ENCODE measurements around the gene NCOA1. TPM values are rescaled to one million over a fixed set of nuclear protein-coding genes. Genes with fewer than 3 reads are reported as not detected.

The NCOA1 gene
- polyA plus RNA-seq, 1 donor from 2014 or later, result 23.0 TPM

- H2AFZ ChIP-seq (ENCODE audit: low read depth, low read length), result no peak overlapping the region
- no peaks in the 10 kb centered on the region for H3K27me3 ChIP-seq (ENCODE audit: insufficient read depth, low read depth, low read length)
- H3K36me3 ChIP-seq (ENCODE audit: insufficient read depth, low read length), result no peaks in the 10 kb centered on the region
- H3K9ac ChIP-seq (ENCODE audit: low read length), result no peak overlapping the region
- H3F3A ChIP-seq (ENCODE audit: insufficient read depth, low read length, poor library complexity, severe bottlenecking), result no peaks in the 10 kb centered on the region
- H3K9me2 ChIP-seq (ENCODE audit: insufficient read depth, low read length), result no peaks in the 10 kb centered on the region
- H3K79me2 ChIP-seq (replicated peaks; ENCODE audit: insufficient read depth, low read length), result no peaks in the 10 kb centered on the region
- H4K20me1 ChIP-seq (ENCODE audit: insufficient read depth), result no peaks in the 10 kb centered on the region
- H3K27ac ChIP-seq (ENCODE audit: low read length), result no peak overlapping the region
- TF ChIP-seq EZH2 (IDR thresholded peaks at IDR 0.05; ENCODE audit: borderline replicate concordance, insufficient read depth, low read length, poor library complexity, severe bottlenecking) (no peak), TAF1 (IDR thresholded peaks at IDR 0.05; ENCODE audit: low read depth) (no peak), EP300 (conservative IDR thresholded peaks at IDR 0.05; ENCODE audit: poor library complexity, severe bottlenecking) (no peak), REST (IDR thresholded peaks at IDR 0.05; ENCODE audit: borderline replicate concordance) (no peak), SMC3 (conservative IDR thresholded peaks at IDR 0.05; ENCODE audit: poor library complexity) (no peak), RAD21 (conservative IDR thresholded peaks at IDR 0.05) (no peak), MXI1 (conservative IDR thresholded peaks at IDR 0.05; ENCODE audit: poor library complexity, severe bottlenecking) (no peak), POLR2AphosphoS5 (IDR thresholded peaks at IDR 0.05) (no peak), CTCF (IDR thresholded peaks at IDR 0.05; ENCODE audit: poor library complexity, severe bottlenecking) (no peak)
- no peaks in the 10 kb centered on the region for H3K9me3 ChIP-seq (ENCODE audit: low read length)
- no peak overlapping the region for H3K4me3 ChIP-seq (ENCODE audit: low read length)
- H3K4me2 ChIP-seq (ENCODE audit: low read length), result no peak overlapping the region
These were observed 217.6 kb downstream of the NCOA1 start for GRCh38 chr2:24708537-24709152.

GRCh38 chr2:24710806-24711205, 219.8 kb downstream of the NCOA1 start:
- Histone ChIP-seq H3K4me3 (ENCODE audit: low read length) (no peak overlapping the region), H3K9me2 (ENCODE audit: insufficient read depth, low read length) (no peaks in the 10 kb centered on the region), H3K9ac (ENCODE audit: low read length) (no peak overlapping the region), H3K4me2 (ENCODE audit: low read length) (no peak overlapping the region), H3K27ac (ENCODE audit: low read length) (no peak overlapping the region), H2AFZ (ENCODE audit: low read depth, low read length) (no peak overlapping the region), H3K36me3 (ENCODE audit: insufficient read depth, low read length) (no peaks in the 10 kb centered on the region), H3K79me2 (replicated peaks; ENCODE audit: insufficient read depth, low read length) (no peaks in the 10 kb centered on the region), H3K9me3 (ENCODE audit: low read length) (no peaks in the 10 kb centered on the region), H3F3A (ENCODE audit: insufficient read depth, low read length, poor library complexity, severe bottlenecking) (no peaks in the 10 kb centered on the region), H3K27me3 (ENCODE audit: insufficient read depth, low read depth, low read length) (no peaks in the 10 kb centered on the region), H4K20me1 (ENCODE audit: insufficient read depth) (no peaks in the 10 kb centered on the region)
- TF ChIP-seq TAF1 (IDR thresholded peaks at IDR 0.05; ENCODE audit: low read depth) (no peak), REST (IDR thresholded peaks at IDR 0.05; ENCODE audit: borderline replicate concordance) (no peak), CTCF (IDR thresholded peaks at IDR 0.05; ENCODE audit: poor library complexity, severe bottlenecking) (no peak), MXI1 (conservative IDR thresholded peaks at IDR 0.05; ENCODE audit: poor library complexity, severe bottlenecking) (no peak), EP300 (conservative IDR thresholded peaks at IDR 0.05; ENCODE audit: poor library complexity, severe bottlenecking) (no peak), POLR2AphosphoS5 (IDR thresholded peaks at IDR 0.05) (no peak), EZH2 (IDR thresholded peaks at IDR 0.05; ENCODE audit: borderline replicate concordance, insufficient read depth, low read length, poor library complexity, severe bottlenecking) (no peak), SMC3 (conservative IDR thresholded peaks at IDR 0.05; ENCODE audit: poor library complexity) (no peak), RAD21 (conservative IDR thresholded peaks at IDR 0.05) (no peak)
